Lower lobe of right lung (tissue), 2 donors: ENCODE data around the gene THSD4. TPM values are rescaled to one million over a fixed set of nuclear protein-coding genes. Genes with fewer than 3 reads are reported as not detected.
"Not testable (repeated sequence)": the region's sequence is repeated elsewhere in the genome, so short reads cannot be mapped to it uniquely, and the experiment has no call there.

ENCODE experiments used
- ATAC-seq, 2 donors: fragments of 200-7000 bp; cut with Tn5 transposase; one replicate each; pipeline ENCODE4 v1.9.1; 2020 to 2022; ENCODE audit warnings: mild to moderate bottlenecking in 2 of 2, moderate library complexity in 2 of 2
- DNase-seq: peaks from one replicate; pipeline ENCODE4 v3.0.0-alpha.2; 2020
- H3K27ac ChIP-seq: fragments of 200-600 bp; one replicate; pipeline ENCODE4 v1.8.0; 2022
- H3K27me3 ChIP-seq: fragments of 200-600 bp; one replicate; pipeline ENCODE4 v1.8.0; 2022; ENCODE audit warnings: low read depth
- H3K36me3 ChIP-seq: fragments of 200-600 bp; one replicate; pipeline ENCODE4 v1.8.0; 2022; ENCODE audit warnings: mild to moderate bottlenecking
- H3K4me1 ChIP-seq: fragments of 200-600 bp; one replicate; pipeline ENCODE4 v1.8.0; 2022
- H3K4me3 ChIP-seq: fragments of 200-600 bp; one replicate; pipeline ENCODE4 v1.8.0; 2022; ENCODE audit warnings: mild to moderate bottlenecking
- H3K9me3 ChIP-seq: fragments of 200-600 bp; one replicate; pipeline ENCODE4 v1.8.0; 2022
- intact Hi-C: fragments of 100-400 bp; cut with DNase I; formaldehyde crosslinking; loops from one replicate; pipeline ENCODE4 v1.11.0; 2022
- total RNA-seq: library from RNA; stranded (reverse); fragmentation: NEBNext Ultra II Directional; extraction: Animal tissue kit (Norgen Biotek cat#: 25700); gene quantifications from one replicate; pipeline ENCODE4 v1.2.1, GENCODE V29; 2021
- TF ChIP-seq, protein P1 (sequence below): fragments of 200-600 bp; IDR thresholded peaks from one replicate; pipeline ENCODE4 v1.8.0; 2022; ENCODE audit warnings: antibody characterized with exemption, mild to moderate bottlenecking
- donor health status: DM: no; HTN: yes; CAD: no; lungs with severe emphysema.

Gene THSD4
- total RNA-seq, 1 donor from 2014 or later, result 18.2 TPM

GRCh38 chr15:71160976-71161375 lies 45.7 kb downstream of the THSD4 start:
- intact Hi-C loops, result no loop called here
- TF ChIP-seq, protein P1, sequence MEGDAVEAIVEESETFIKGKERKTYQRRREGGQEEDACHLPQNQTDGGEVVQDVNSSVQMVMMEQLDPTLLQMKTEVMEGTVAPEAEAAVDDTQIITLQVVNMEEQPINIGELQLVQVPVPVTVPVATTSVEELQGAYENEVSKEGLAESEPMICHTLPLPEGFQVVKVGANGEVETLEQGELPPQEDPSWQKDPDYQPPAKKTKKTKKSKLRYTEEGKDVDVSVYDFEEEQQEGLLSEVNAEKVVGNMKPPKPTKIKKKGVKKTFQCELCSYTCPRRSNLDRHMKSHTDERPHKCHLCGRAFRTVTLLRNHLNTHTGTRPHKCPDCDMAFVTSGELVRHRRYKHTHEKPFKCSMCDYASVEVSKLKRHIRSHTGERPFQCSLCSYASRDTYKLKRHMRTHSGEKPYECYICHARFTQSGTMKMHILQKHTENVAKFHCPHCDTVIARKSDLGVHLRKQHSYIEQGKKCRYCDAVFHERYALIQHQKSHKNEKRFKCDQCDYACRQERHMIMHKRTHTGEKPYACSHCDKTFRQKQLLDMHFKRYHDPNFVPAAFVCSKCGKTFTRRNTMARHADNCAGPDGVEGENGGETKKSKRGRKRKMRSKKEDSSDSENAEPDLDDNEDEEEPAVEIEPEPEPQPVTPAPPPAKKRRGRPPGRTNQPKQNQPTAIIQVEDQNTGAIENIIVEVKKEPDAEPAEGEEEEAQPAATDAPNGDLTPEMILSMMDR, result no peak
- peaks cover 5% of the 10 kb centered on the region for H3K9me3 ChIP-seq
- DNase-seq (no peak), ATAC-seq (no peak)
- H3K27me3 ChIP-seq, result no peaks in the 10 kb centered on the region
- H3K27ac ChIP-seq, result no peak overlapping the region
- no peaks in the 10 kb centered on the region for H3K36me3 ChIP-seq
- H3K4me1 ChIP-seq, result no peaks in the 10 kb centered on the region
- H3K4me3 ChIP-seq, result no peak overlapping the region

- no peak overlapping the region for H3K4me3 ChIP-seq
- DNase-seq (no peak), ATAC-seq (no peak)
- H3K27ac ChIP-seq, result no peak overlapping the region
- TF ChIP-seq, protein P1, result no peak
- intact Hi-C loops, result no loop called here
- H3K4me1 ChIP-seq, result no peaks in the 10 kb centered on the region
- no peaks in the 10 kb centered on the region for H3K27me3 ChIP-seq
- H3K36me3 ChIP-seq, result no peaks in the 10 kb centered on the region
- peaks cover 5% of the 10 kb centered on the region for H3K9me3 ChIP-seq
Observed at GRCh38 chr15:71162309-71162708, 47.0 kb downstream of the THSD4 start.

- H3K4me3 ChIP-seq, intact Hi-C loops, H3K9me3 ChIP-seq, ATAC-seq, H3K27me3 ChIP-seq, H3K36me3 ChIP-seq, H3K4me1 ChIP-seq, DNase-seq, H3K27ac ChIP-seq: not testable (repeated sequence)
Observed at GRCh38 chr15:71164606-71165005, 49.3 kb downstream of the THSD4 start.

GRCh38 chr15:71167445-71168165 lies 52.3 kb downstream of the THSD4 start:
- H3K27ac ChIP-seq, result no peak overlapping the region
- H3K4me1 ChIP-seq, result no peaks in the 10 kb centered on the region
- H3K4me3 ChIP-seq, result no peak overlapping the region
- no peak for ATAC-seq
- H3K27me3 ChIP-seq, result no peaks in the 10 kb centered on the region
- no peak for DNase-seq
- TF ChIP-seq, protein P1, result no peak
- intact Hi-C loops, result no loop called here
- H3K9me3 ChIP-seq, result no peaks in the 10 kb centered on the region
- no peaks in the 10 kb centered on the region for H3K36me3 ChIP-seq

- no peaks in the 10 kb centered on the region for H3K27me3 ChIP-seq
- H3K4me1 ChIP-seq, result no peaks in the 10 kb centered on the region
- ATAC-seq, result no peak
- no peak overlapping the region for H3K27ac ChIP-seq
- H3K4me3 ChIP-seq, result no peak overlapping the region
- TF ChIP-seq, protein P1, result no peak
- H3K9me3 ChIP-seq, result no peaks in the 10 kb centered on the region
- no peak for DNase-seq
- intact Hi-C loops, result no loop called here
- no peaks in the 10 kb centered on the region for H3K36me3 ChIP-seq
Observed at GRCh38 chr15:71168166-71168834, 53.0 kb downstream of the THSD4 start.

GRCh38 chr15:71170163-71170562 lies 54.9 kb downstream of the THSD4 start:
- no peaks in the 10 kb centered on the region for H3K36me3 ChIP-seq
- H3K4me3 ChIP-seq, result no peak overlapping the region
- H3K4me1 ChIP-seq, result no peaks in the 10 kb centered on the region
- no peak overlapping the region for H3K27ac ChIP-seq
- DNase-seq (no peak), ATAC-seq (no peak)
- TF ChIP-seq, protein P1, result no peak
- intact Hi-C loops, result no loop called here
- H3K27me3 ChIP-seq, result no peaks in the 10 kb centered on the region
- no peaks in the 10 kb centered on the region for H3K9me3 ChIP-seq
